ENCODE results near the gene SERPINA5. TPM values are rescaled to one million over a fixed set of nuclear protein-coding genes. Genes with fewer than 3 reads are reported as not detected.

Gene SERPINA5
- total and polyA plus RNA-seq, 2 of the 13 experiments (the other 11 are each of a cell fraction or from before 2014, with no cell fraction given), result 449 to 498 TPM

DNA sequence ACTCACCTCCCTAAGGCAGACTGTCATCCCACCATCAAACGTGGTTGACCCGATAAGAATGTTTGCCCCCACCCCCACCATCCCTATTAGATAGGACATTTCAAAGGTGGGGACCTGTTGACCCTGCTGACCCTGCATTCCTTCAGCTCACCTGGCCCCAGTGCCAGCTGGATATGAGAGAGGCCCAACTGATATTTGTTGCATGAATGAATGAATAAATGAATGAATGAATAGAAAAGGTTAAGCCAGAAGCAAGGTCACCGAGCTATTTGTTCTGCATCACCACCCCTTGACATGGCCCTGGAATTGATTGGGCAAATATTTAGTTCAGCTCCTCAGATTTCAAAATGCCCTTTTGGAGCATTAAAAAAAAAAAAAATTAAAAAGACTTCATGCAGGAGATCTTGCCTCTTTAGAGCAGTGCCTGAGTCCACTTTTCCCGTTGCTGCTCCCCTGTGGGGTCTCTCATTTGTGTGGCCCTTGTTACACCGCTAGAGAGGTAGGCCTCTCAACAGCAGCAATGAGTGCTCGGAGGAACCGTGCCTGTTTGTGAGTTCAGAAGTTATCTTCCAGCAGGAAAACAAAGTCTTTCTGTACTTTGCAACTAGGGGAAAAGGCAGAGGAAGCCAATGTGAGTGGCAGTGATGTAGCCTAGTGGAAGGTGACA is 8.5 kb upstream of the SERPINA5 start (continued):
- TF ChIP-seq CBFB (CRISPR knock-in tag; IDR thresholded peaks at IDR 0.05) (no peak), PAF1 (CRISPR knock-in tag; IDR thresholded peaks at IDR 0.05) (no peak), ZBTB3 (CRISPR knock-in tag; IDR thresholded peaks at IDR 0.05; ENCODE audit: borderline replicate concordance, low read depth) (no peak), HIVEP1 (CRISPR knock-in tag; IDR thresholded peaks at IDR 0.05) (0 out of 2 replicates have a peak, but pooled peaks have one; percentile 63), TBL1XR1 (IDR thresholded peaks at IDR 0.05; ENCODE audit: borderline replicate concordance, low read length, partially characterized antibody) (peak; percentile 49), FOXO1 (CRISPR knock-in tag; IDR thresholded peaks at IDR 0.05) (peak; percentile 69), BCL6 (CRISPR knock-in tag; IDR thresholded peaks at IDR 0.05) (peak; percentile 89), ZNF567 (CRISPR knock-in tag; IDR thresholded peaks at IDR 0.05; ENCODE audit: borderline replicate concordance) (no peak), PCBP2 (optimal IDR thresholded peaks at IDR 0.05; ENCODE audit: low read depth, low read length, poor library complexity, severe bottlenecking) (no peak), ZNF766 (CRISPR knock-in tag; IDR thresholded peaks at IDR 0.05; ENCODE audit: borderline replicate concordance) (no peak), GABPA (IDR thresholded peaks at IDR 0.05; ENCODE audit: low read depth, low read length) (no peak), GABPA (CRISPR knock-in tag; IDR thresholded peaks at IDR 0.05; ENCODE audit: low read depth) (no peak), ZNF253 (CRISPR knock-in tag; IDR thresholded peaks at IDR 0.05; ENCODE audit: borderline replicate concordance) (no peak), KLF11 (CRISPR knock-in tag; IDR thresholded peaks at IDR 0.05) (no peak), ETV5 (CRISPR knock-in tag; IDR thresholded peaks at IDR 0.05; ENCODE audit: borderline replicate concordance) (peak; percentile 44; the same call in 1 of the 2 replicates), ZSCAN25 (CRISPR knock-in tag; IDR thresholded peaks at IDR 0.05) (peak; percentile 30; the same call in 1 of the 2 replicates), CBX2 (IDR thresholded peaks at IDR 0.05; ENCODE audit: low read depth, low read length) (no peak), CBX2 (CRISPR knock-in tag; IDR thresholded peaks at IDR 0.05; ENCODE audit: low read depth) (no peak), ZNF501 (CRISPR knock-in tag; IDR thresholded peaks at IDR 0.05) (peak; percentile 48), RFX3 (CRISPR knock-in tag; IDR thresholded peaks at IDR 0.05) (no peak), ZNF235 (CRISPR knock-in tag; IDR thresholded peaks at IDR 0.05; ENCODE audit: borderline replicate concordance) (no peak), U2AF1 (optimal IDR thresholded peaks at IDR 0.05; ENCODE audit: low read depth, low read length) (no peak)
- TF ChIP-seq, protein P1, sequence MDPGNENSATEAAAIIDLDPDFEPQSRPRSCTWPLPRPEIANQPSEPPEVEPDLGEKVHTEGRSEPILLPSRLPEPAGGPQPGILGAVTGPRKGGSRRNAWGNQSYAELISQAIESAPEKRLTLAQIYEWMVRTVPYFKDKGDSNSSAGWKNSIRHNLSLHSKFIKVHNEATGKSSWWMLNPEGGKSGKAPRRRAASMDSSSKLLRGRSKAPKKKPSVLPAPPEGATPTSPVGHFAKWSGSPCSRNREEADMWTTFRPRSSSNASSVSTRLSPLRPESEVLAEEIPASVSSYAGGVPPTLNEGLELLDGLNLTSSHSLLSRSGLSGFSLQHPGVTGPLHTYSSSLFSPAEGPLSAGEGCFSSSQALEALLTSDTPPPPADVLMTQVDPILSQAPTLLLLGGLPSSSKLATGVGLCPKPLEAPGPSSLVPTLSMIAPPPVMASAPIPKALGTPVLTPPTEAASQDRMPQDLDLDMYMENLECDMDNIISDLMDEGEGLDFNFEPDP (CRISPR knock-in tag; conservative IDR thresholded peaks at IDR 0.05), result no peak
- TF ChIP-seq, protein P2, sequence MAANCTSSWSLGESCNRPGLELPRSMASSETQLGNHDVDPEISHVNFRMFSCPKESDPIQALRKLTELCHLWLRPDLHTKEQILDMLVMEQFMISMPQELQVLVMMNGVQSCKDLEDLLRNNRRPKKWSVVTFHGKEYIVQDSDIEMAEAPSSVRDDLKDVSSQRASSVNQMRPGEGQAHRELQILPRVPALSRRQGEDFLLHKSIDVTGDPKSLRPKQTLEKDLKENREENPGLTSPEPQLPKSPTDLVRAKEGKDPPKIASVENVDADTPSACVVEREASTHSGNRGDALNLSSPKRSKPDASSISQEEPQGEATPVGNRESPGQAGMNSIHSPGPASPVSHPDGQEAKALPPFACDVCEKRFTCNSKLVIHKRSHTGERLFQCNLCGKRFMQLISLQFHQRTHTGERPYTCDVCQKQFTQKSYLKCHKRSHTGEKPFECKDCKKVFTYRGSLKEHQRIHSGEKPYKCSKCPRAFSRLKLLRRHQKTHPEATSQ (CRISPR knock-in tag; IDR thresholded peaks at IDR 0.05; ENCODE audit: borderline replicate concordance), result no peak
